Activated CD8-positive, alpha-beta memory T cell treated with anti-CD3 and anti-CD28 coated beads, Interleukin-2, amount 50 U/mL, for 4 hours (primary cell): Measurements from ENCODE around the gene MAS1.
"Not testable (repeated sequence)": the region's sequence is repeated elsewhere in the genome, so short reads cannot be mapped to it uniquely, and the experiment has no call there.

Experiments
- DNase-seq: peaks from one replicate; pipeline ENCODE4 v3.0.0-alpha.2; 2020

MAS1 gene

GRCh38 chr6:159890792-159891191, at the start of gene MAS1:
TSS of gene MAS1 (plus strand) at chr6:159890988. CDS start at chr6:159906956, 15,968 bp downstream.
- no peak for DNase-seq

GRCh38 chr6:159842035-159842434, 48.8 kb upstream of the MAS1 start:
- DNase-seq = no peak

- DNase-seq = no peak
Observed at GRCh38 chr6:159844737-159845645, 45.8 kb upstream of the MAS1 start.

- DNase-seq = not testable (repeated sequence)
Observed at GRCh38 chr6:159848552-159848951, 42.2 kb upstream of the MAS1 start.

- DNase-seq = not testable (repeated sequence)
Observed at GRCh38 chr6:159849851-159850250, 40.9 kb upstream of the MAS1 start.

GRCh38 chr6:159852877-159853276, 37.9 kb upstream of the MAS1 start:
- no peak for DNase-seq

GRCh38 chr6:159853754-159854153, 37.0 kb upstream of the MAS1 start:
- no peak for DNase-seq

GRCh38 chr6:159854959-159855358, 35.8 kb upstream of the MAS1 start:
- no peak for DNase-seq

GRCh38 chr6:159858259-159858658, 32.5 kb upstream of the MAS1 start:
- DNase-seq = no peak

GRCh38 chr6:159860482-159860881, 30.3 kb upstream of the MAS1 start:
- no peak for DNase-seq

- no peak for DNase-seq
Observed at GRCh38 chr6:159862103-159862502, 28.7 kb upstream of the MAS1 start.

- not testable (repeated sequence) for DNase-seq
Observed at GRCh38 chr6:159863341-159863740, 27.4 kb upstream of the MAS1 start.

- no peak for DNase-seq
Observed at GRCh38 chr6:159865226-159865920, 25.4 kb upstream of the MAS1 start.

GRCh38 chr6:159866286-159867247, 24.2 kb upstream of the MAS1 start:
- DNase-seq = no peak

- no peak for DNase-seq
Observed at GRCh38 chr6:159871241-159871640, 19.5 kb upstream of the MAS1 start.

- DNase-seq = no peak
Observed at GRCh38 chr6:159871906-159872305, 18.9 kb upstream of the MAS1 start.

- no peak for DNase-seq
Observed at GRCh38 chr6:159874435-159874834, 16.4 kb upstream of the MAS1 start.

GRCh38 chr6:159875194-159875593, 15.6 kb upstream of the MAS1 start:
- no peak for DNase-seq

GRCh38 chr6:159876242-159876641, 14.5 kb upstream of the MAS1 start:
- DNase-seq = no peak

GRCh38 chr6:159877256-159877808, 13.5 kb upstream of the MAS1 start:
- no peak for DNase-seq

- DNase-seq = no peak
Observed at GRCh38 chr6:159878341-159878740, 12.4 kb upstream of the MAS1 start.

- no peak for DNase-seq
Observed at GRCh38 chr6:159879856-159880255, 10.9 kb upstream of the MAS1 start.
